GM13977 (cell line): Measurements from ENCODE around the gene DDX10.
"Not testable (repeated sequence)": the region's sequence is repeated elsewhere in the genome, so short reads cannot be mapped to it uniquely, and the experiment has no call there.

Experiments used
- DNase-seq: peaks from one replicate; pipeline ENCODE4 v3.0.0; 2012; ENCODE audit warnings: low spot score
- in situ Hi-C: fragments of 300-500 bp; cut with MboI; formaldehyde crosslinking; loops from one replicate; pipeline ENCODE4 v1.12.0; 2022; ENCODE audit warnings: low sequenced_read_pairs, low pct_unique_long_range_greater_than_20kb, mixed read lengths, inconsistent platforms; ENCODE audit not compliant: unreplicated experiment
- TF ChIP-seq, protein P1 (sequence below): IDR thresholded peaks from 2 replicates; pipeline ENCODE4 v1.5.1; 2012; ENCODE audit warnings: mild to moderate bottlenecking, control low read depth; ENCODE audit not compliant: insufficient read depth; ENCODE audit errors: extremely low read depth, missing control alignments

DDX10 gene

DNA sequence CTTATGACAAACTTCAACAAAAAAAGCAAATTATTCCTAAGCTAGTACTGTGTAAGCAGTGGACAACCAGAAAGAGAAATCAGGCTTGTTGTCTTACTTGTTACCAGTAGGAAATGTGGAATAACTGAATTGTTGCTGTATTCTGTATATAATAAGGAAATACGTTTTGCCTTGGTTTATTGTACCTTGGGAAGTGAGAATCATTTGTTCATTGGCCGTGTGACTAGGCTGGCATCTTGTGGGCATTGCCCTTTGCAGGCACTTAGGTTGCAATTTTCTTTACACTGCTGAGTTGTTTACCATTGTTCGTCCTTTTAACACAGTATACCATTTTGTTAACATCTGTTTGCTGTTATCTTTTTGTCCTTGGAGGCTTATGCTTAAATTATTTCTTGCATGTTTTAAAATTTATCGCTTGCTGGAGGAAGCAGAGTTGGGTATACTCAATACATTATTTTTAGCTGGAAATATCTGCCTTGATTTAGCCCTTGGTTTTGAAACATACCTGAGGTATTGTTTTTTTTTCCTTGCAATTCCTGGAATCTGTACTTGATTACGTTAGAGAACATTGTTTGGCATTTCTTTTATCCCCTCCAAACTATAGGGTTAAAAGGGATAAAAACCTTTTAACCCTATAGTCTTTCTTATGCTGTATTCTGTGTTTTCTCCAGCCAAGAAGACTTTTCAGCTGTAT, 109.3 kb downstream of the DDX10 start:
- in situ Hi-C loops: no loop called here

GRCh38 chr11:108775324-108775723, 110.5 kb downstream of the DDX10 start:
- TF ChIP-seq, protein P1, sequence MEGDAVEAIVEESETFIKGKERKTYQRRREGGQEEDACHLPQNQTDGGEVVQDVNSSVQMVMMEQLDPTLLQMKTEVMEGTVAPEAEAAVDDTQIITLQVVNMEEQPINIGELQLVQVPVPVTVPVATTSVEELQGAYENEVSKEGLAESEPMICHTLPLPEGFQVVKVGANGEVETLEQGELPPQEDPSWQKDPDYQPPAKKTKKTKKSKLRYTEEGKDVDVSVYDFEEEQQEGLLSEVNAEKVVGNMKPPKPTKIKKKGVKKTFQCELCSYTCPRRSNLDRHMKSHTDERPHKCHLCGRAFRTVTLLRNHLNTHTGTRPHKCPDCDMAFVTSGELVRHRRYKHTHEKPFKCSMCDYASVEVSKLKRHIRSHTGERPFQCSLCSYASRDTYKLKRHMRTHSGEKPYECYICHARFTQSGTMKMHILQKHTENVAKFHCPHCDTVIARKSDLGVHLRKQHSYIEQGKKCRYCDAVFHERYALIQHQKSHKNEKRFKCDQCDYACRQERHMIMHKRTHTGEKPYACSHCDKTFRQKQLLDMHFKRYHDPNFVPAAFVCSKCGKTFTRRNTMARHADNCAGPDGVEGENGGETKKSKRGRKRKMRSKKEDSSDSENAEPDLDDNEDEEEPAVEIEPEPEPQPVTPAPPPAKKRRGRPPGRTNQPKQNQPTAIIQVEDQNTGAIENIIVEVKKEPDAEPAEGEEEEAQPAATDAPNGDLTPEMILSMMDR: no peak
- in situ Hi-C loops: no loop called here
- no peak for DNase-seq

More for the DNA sequence above, 109.3 kb downstream of the DDX10 start:
- DNase-seq: no peak
- TF ChIP-seq, protein P1: no peak

DNA sequence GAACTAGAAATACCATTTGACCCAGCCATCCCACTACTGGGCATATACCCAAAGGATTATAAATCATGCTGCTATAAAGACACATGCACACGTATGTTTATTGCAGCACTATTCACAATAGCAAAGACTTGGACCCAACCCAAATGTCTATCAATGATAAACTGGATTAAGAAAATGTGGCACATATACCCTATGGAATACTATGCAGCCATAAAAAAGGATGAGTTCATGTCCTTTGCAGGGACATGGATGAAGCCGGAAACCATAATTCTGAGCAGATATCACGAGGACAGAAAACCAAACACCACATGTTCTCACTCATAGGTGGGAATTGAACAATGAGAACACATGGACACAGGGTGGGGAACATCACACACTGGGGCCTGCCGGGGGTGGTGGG, 114.3 kb downstream of the DDX10 start:
- DNase-seq, in situ Hi-C loops: not testable (repeated sequence)

- TF ChIP-seq, protein P1: no peak
- in situ Hi-C loops: no loop called here
- DNase-seq: no peak
Observed at GRCh38 chr11:108780119-108780518, 115.2 kb downstream of the DDX10 start.

DNA sequence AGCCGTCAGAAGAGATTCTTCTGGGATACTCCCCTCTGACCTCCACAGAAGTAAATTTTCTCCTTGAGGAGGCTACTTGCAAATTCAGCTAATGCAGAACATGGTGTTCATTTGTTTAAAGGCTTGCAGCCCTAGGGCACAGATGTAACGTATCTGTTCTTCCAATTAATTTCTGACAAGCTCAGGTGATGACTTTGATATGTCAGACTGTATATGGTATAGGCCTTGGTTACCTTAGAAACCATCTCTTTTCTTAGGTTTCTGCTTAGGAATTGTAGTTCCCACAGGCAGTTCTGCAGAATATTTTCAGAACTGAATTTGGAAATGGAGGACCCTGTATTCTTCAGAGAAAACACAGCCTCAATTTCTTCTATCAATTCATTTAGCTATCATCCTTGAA, 117.1 kb downstream of the DDX10 start:
- TF ChIP-seq, protein P1: no peak
- in situ Hi-C loops: no loop called here
- no peak for DNase-seq

DNA sequence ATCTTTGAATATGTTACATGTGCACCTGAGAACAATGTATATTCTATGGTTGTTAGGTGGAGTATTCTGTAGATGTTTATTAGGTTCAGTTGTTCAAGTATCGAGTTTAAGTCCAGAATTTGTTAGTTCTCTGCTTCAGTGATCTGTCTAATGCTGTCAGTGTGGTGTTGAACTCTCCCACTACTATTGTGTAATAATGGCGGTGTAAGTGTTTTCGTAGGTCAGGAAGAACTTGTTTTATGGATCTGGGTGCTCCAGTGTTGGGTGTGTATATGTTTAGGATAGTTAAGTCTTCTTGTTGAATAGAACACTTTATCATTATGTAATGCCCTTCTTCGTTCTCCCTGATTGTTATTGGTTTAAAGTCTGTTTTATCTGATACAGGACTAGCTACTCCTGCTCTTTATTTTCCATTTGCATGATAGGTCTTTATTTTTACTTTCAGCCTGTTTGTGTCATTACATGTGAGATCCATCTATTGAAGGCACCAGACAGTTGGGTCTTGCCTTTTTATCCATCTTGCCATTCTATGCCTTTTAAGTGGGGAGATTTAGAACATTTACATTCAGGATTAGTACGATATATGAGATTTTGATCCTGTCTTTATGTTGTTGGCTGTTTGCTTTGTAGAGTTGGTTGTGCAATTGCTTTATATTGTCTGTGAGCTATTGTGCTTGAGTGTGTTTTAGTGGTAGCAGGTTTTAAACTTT, 121.6 kb downstream of the DDX10 start:
- TF ChIP-seq, protein P1: no peak
- no peak for DNase-seq
- in situ Hi-C loops: no loop called here

- no peak for DNase-seq
- TF ChIP-seq, protein P1: no peak
- in situ Hi-C loops: no loop called here
Observed at GRCh38 chr11:108787105-108787504, 122.2 kb downstream of the DDX10 start.
